ENCODE results near the gene CRBN. TPM values are rescaled to one million over a fixed set of nuclear protein-coding genes. Genes with fewer than 3 reads are reported as not detected.

Gene CRBN
- total and polyA plus RNA-seq, 9 of the 15 experiments (the other 6 are each of a cell fraction or from before 2014, with no cell fraction given), result 40.8 to 331 (median 57.4) TPM

- Histone ChIP-seq H3K9me3 (replicated peaks; ENCODE audit: control insufficient read depth, insufficient read depth, low read depth, low read length) (no peaks in the 10 kb centered on the region), H3K4me1 (replicated peaks in 1 of 2; ENCODE audit: control insufficient read depth in 2 of 2, insufficient read depth in 2 of 2, low read length in 2 of 2) (no peaks in the 10 kb centered on the region), H4K20me1 (replicated peaks; ENCODE audit: control insufficient read depth, insufficient read depth, low read length) (no peaks in the 10 kb centered on the region), H3K27ac (ENCODE audit: extremely low read depth, low read depth, low read length) (no peak overlapping the region), H3K79me2 (ENCODE audit: control insufficient read depth, insufficient read depth, low read length) (no peaks in the 10 kb centered on the region), H3K27me3 (ENCODE audit: control insufficient read depth in 2 of 2, insufficient read depth in 2 of 2, low read length in 2 of 2) (no peaks in the 10 kb centered on the region), H3K9ac (ENCODE audit: insufficient read depth in 1 of 2, low read depth in 2 of 2, low read length in 2 of 2) (no peak overlapping the region), H3K4me3 (no peak overlapping the region), H3K4me2 (ENCODE audit: insufficient read depth, low read length) (no peak overlapping the region), H3K9me1 (ENCODE audit: control insufficient read depth, insufficient read depth, low read length) (no peaks in the 10 kb centered on the region), H3K36me3 (ENCODE audit: control insufficient read depth, insufficient read depth, low read length) (peaks cover 77% of the 10 kb centered on the region), H2AFZ (ENCODE audit: low read depth, low read length) (no peak overlapping the region)
- BruUV-seq (replicated peaks), result no TSS peak
- POLR2A ChIA-PET, result interaction anchor here (0.9 kb wide), 2 partner anchors 11 to 30 kb away, joined by 3 to 4 read pairs; no protein-coding TSS in a partner anchor
- ATAC-seq (no peak; the same call in 2 of the 3 replicates), DNase-seq (ENCODE audit: extremely low read depth in 1 of 4, low spot score in 3 of 4) (no peak), FAIRE-seq (no peak)
- CTCF ChIA-PET (ENCODE audit: low intra/inter-chr PET ratio), result no interaction called here
- WGBS (ENCODE audit: insufficient coverage, low coverage, missing lambda C conversion rate), result 96% methylated on average over 8 of the region's 8 CpGs
- in situ Hi-C loops (cut with MboI), result no loop called here
- TF ChIP-seq ZNF197 (CRISPR knock-in tag; IDR thresholded peaks at IDR 0.05; ENCODE audit: low read depth) (no peak), POLR2G (IDR thresholded peaks at IDR 0.05; ENCODE audit: low read depth, low read length) (0 out of 2 replicates have a peak, but pooled peaks have one; percentile 7), EZH2 (IDR thresholded peaks at IDR 0.05; ENCODE audit: borderline replicate concordance, low read depth, low read length) (no peak), LCOR (CRISPR knock-in tag; IDR thresholded peaks at IDR 0.05) (no peak), EHMT2 (IDR thresholded peaks at IDR 0.05) (no peak), SUPT5H (IDR thresholded peaks at IDR 0.05) (0 out of 2 replicates have a peak, but pooled peaks have one; percentile 29), ZBTB26 (CRISPR knock-in tag; IDR thresholded peaks at IDR 0.05) (no peak), ZNF146 (CRISPR knock-in tag; IDR thresholded peaks at IDR 0.05; ENCODE audit: unreplicated experiment) (no peak), PATZ1 (CRISPR knock-in tag; IDR thresholded peaks at IDR 0.05; ENCODE audit: borderline replicate concordance) (no peak), ADNP (tag; IDR thresholded peaks at IDR 0.05) (no peak), SETDB1 (IDR thresholded peaks at IDR 0.05; ENCODE audit: low read length) (no peak), MYBL2 (IDR thresholded peaks at IDR 0.05; ENCODE audit: low read depth) (no peak), MYBL2 (CRISPR knock-in tag; IDR thresholded peaks at IDR 0.05; ENCODE audit: borderline replicate concordance) (no peak)
- intact Hi-C loops (cut with micrococcal nuclease), result no loop called here
These were observed 22.0 kb downstream of the CRBN start for GRCh38 chr3:3157484-3157883.

Measured in K562 (cell line).